ENCODE measurements around the gene PLA2G4B.

The PLA2G4B gene

DNA sequence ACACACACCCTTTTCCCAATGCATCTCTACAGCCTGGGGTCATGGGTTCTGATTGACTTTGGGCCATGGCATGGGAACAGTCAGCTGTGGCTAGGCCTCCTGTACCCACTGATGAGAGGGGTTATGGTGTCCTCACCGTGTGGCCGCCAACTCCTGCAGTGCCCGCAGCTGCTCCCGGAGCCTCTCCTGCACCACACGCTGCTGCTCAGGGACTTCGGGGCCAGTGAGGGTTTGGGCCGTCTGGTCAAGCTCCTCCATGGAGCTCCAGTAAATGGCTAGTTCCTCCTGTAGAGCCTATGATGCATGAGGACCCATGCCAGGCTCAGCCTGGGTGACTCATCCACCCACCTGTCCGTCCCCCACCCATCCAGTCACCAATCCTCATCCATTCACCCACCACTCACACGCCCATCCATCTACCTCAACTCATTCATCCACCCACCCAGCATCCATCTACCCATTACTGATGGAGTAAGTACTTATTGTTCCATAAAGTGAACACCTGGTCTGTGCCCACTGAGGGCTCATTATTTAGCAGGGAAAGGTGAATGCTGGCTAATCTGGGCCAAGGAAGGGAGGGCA lies 33.6 kb downstream of the PLA2G4B start:
- DNase-seq = no peak

DNA sequence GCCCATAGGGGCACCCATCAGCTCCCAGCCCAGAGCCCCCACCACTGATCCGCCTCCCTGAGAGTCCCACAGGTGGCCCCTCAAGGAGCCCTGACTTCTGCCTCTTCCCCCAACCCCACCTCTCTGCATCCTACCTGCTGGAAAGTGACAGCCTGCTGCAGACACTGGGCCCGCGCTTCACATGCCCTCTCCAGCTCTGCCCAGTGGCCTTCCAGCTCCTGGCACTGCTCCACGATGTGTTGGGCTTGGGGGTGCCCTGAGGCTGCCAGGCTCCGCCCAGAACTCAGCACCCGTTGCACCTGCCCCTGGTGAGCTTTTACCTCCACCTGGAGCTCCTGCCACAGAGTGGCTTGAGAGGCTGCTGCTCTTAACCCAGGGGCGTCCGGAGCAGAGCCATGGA lies 35.1 kb downstream of the PLA2G4B start:
- no peak for DNase-seq

DNA sequence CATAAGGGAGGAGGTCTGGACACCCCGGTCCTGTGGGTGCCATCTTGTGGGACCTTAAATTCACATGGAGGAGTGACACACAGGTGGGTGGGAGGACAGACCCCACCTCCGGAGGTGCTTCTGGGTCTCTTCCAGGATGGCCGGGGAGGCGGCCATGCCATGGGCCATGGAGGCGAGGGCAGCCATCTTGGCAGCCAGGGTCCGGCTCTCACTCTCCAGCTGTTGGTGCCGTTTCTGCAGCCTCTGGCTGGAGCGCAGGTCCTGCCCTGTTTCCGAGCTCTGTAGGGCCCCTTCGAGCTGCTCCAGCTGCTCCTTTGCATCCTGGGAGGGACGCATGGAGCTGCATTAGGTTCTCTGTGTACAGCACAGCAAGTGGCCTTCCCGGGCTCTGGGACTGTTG lies 36.1 kb downstream of the PLA2G4B start:
- DNase-seq = no peak

DNA sequence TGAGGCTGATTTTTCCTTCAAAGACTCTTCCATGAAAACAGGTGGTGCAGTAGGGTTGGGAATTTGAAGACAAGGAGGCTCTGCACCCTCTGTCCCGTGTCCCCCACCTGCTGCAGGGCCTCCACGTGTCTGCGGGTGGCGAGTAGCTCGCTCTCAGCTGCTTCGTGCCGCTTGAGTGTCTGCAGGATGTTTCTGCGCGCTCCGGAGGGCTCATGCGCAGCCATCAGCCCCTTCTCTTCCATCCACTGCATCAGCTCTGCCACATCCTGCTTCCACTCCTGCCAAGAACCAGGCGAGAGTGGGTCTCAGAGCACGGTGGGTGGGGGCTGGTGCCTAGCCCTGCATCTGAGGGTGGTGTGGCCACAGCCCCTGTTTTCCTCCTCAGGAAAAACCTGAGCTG lies 37.4 kb downstream of the PLA2G4B start:
- no peak for DNase-seq

DNA sequence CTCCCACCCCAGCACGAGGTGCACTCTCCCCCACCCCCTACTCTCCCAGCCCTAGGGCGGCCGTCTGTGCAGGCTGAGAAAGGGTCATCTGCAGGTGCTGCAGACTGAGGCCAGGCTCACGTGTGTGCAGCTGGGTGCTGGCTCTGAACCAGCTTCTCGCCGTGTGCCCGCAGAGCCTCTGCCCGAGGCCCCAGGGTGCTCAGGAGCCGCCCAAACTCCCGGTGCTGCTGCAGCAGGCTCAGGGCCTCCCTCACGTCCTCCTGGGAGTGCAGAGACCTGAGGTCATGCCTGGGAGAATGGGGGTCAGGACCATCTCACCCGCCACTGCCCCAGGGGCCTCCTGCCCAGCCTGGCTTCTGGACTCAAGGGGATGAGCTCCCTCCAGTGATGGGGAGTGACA lies 38.0 kb downstream of the PLA2G4B start:
- no peak for DNase-seq

DNA sequence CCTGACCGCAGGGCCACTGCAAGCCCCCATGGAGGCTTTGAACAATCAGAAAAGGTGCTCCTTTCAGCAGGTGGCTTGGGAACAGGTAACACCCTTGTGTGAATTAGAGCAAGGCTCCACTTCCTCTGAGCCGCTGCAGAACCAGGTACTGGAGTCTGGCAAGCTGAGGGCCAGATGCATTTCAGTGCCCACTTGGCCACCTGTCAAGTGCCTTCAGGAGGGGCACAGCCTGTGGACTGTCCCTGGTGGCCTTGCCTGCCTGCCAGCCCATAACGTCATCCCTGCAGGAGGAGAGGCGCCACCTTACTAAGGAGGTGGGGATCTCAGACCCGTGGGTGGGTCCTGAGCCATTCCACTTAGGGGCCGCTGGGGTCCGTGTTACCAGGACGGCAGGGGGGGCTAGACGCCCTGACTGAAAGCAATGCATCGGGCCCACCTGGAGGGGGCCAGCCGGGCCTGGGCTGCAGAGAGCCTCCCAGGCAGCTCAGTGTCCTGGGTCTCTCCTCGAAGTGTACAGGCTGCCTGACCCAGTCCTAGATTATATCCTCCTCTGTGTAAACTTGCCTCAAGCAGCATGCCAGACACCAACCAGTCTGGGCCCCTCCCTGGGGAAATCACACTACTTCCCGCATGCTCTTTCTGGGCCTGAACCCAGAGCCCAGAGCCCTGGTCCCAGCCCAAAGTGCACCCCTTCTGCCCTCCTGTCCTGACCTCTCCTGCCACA lies 39.1 kb downstream of the PLA2G4B start:
- no peak for DNase-seq

DNA sequence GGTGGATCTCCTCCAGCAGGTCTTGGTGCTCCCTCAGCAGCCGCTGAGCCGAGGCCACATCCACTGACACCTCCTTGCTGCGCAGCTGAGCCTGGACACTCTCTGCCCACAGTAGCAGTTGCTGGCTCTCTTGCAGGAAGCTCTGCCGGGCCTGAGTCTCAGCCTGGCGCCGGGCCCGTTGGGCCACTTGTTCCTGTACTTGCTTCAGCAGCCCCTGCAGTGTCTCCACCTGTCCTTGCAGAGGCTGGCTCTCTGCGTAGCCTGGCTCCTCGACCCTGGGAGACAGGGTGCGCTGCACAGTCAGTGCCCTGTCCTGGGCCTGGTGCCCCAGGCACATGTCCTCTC lies 39.7 kb downstream of the PLA2G4B start:
- no peak for DNase-seq

DNA sequence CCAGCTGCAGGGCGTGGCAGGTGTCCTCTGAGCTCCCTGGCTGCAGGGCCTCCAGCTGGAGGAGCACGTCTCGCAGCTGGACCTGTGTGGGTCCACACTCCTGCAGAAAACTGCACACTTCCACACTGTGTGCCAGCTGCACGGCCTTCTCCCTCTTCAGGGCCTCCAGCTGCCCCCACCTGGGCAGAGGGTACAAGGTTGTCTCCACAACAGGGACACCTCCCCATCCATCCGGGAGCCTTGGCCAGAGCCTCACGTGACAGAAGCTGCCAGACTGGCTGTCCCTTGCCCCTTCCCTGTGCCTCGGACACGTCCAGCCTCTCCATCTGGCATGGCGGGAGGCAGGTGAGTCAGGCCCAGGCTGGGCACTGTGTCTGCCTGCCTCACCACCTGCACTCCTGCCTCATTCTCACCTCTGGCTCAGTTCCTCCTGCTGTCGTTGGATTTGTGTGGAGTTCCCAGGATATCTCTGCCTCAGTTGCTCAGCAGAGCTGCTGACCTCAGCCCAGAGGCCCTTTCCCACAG lies 40.7 kb downstream of the PLA2G4B start:
- no peak for DNase-seq

DNA sequence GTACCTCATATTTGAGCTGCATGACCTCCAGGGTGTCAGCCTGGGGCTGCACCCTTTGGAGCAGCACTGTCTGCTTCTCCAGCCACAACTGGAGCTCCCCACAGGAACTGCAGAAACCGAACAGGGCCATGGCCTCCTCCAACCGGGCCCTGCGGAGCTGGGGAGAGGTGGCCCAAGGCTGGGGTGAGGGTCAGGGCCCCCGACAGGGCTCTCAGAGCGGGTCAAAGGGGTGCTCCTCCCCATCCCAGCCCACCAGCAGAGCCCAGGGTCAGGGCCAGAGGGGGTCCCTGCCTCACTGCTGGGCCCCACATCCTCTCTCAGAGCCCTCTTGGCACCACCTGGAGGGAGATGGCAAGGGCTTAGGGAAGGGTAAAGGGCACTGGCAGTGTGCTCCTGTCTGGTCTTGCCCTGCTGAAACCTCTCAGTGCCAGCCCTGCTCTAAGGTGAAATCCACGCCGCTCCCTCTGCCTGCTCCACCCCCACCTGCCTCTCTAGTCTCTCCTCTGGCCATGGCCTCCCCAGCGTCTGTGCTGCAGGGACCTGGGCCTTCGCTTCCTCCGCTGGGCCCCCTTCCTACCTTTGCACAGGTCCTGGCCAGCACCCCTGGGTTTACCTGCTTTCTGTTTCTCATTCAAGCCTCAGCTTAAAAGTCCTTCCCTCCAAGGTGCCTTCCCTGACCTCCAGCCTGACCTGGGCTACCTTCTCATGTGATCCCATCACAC lies 41.7 kb downstream of the PLA2G4B start:
- no peak for DNase-seq

DNA sequence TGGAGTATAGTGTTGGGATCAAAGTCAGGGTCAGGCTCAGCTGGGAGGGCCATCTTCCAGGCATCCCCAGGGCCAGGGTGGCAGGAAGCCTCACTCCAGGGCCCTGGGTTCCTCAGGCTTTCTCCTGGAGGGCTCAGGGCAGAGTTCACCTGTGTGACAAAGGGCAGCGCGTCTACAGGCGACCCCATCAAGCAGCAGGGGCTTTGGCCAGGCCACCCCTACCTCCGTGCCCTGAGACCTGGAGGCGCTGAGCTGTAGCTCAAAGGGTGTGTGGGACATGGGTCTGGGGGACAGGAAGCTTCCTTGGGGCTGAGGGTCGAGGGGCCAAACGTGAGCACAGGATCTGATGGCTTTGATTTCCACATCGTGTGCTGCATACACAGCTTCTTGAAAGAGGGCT lies 42.4 kb downstream of the PLA2G4B start:
- DNase-seq = no peak

DNA sequence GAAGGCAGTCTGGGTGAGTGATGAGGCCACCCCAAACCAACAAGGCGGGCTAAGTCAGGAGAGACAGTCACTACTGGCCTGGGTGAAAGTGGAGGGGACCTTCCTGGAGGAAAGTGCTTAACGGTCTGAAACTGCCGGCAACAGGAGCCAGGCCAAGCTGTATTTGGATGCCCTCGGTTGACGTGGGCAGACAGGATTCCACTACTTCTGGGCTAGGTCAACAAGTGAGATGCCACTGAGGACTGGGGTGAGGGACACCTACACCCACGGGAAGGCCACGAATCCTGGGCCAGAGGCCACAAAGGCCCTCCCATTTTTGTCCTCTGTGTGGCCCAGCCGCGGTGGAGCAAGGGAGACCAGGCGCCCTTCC lies 42.9 kb downstream of the PLA2G4B start:
- DNase-seq = no peak

DNA sequence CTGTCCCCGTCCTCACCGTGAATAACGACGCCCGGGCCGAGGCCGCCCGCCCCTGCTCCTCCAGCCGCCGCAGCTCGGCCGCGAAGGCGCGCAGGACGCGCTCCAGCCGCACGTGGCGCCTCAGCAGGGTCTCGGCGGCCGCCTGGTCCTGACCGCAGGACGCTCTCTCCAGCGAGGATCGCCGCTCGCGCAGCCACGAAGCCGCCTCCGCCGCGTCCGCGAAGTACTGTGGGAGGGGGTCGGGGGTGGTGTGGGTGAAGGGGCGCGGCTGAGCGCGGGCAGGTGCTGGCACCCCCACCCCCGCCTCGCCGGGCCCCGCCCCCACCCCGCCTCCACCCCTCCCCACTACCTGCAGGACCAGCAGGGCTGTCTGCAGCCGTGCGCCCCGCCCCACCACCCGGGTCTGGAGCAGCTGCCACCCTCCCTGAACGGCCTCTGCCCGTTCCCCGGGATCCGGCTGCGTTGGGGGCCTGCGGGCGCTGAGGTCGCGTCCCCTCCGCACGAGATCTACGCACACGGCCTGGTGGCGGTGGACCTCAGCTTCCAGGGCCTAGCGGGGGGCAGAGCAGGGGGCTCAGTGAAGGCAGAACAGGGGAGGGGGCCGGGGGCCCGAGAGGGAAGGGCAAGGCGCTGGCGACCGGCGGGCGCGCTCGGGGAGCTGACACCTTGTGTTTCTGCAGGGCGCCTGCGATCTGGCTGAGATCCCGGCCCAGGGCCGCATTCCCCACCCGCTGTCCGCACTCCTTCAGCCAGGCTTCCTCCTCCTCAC lies 43.5 kb downstream of the PLA2G4B start:
- DNase-seq = no peak

DNA sequence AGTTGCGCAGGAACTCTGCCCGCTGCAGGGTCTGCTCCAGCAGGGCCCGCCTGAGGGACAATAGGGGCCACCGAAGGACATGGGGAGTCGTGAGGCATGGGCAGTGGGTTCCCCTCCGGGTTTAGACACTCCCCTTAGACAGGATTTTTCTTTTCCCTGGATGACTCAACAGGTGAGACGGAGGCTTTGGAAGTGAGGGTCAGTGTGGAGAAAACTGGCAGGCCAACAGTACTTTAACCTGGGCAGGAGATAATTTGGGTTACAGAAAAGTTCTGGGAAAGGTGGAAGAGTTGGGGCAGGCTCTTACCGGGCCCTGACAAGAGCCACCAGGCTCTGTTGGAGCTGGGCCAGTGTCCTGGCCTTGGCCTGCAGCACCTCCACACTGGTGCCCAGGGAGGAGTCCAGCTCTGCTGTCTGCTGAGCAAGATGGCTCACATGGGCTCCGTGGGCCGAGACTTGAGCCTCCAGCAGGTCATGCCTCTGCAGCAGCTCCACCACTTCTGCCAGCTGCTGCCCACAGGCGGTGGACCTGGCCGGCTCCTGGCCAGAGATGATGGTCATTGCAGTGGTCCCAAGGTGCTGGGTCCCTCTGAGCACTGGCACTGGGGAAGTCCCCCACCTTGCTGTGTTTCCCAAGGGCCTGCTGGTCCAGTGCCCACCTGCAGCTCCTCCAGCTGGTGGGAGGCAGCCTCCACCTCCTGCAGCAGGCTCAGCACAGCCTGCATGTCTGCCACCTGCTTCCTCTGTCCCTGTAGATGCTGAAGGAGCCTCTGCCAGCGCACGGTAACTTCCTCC lies 44.2 kb downstream of the PLA2G4B start:
- DNase-seq = no peak

DNA sequence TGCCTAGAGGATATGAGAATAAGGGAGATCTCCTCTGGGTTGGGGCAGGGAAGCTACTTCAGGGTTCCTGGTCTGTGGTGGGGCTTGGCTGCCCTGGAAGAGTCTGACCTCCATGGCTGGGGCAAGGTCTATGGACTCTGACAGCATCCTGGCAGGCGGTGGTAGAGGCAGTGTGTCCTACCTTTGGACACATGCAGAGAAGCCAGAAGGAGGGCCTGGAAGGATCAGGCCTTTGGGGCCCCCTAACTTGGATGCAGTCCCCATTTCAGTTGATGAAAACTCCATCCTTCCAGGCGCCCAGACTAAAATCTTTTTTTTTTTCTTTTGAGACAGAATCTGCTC lies 44.8 kb downstream of the PLA2G4B start:
- DNase-seq = no peak

DNA sequence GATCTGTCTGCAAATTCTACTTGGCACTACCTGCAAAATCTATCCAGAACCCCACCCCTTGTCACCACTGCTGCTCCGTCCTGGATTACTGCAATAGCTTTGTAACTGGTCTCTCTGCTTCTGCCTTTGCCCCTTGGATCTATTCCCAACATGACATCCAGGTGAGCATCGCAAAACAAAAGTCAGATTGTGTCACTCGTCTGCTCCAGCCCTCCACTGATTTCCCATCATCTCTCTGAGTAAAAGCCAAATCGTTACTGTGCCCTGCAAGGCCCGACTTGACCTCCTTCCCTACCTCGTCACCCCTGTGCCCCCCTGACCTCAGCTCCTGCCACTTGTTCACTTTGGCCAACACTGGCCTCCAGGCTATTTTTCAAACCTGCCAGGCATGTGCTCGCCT lies 45.8 kb downstream of the PLA2G4B start:
- no peak for DNase-seq

DNA sequence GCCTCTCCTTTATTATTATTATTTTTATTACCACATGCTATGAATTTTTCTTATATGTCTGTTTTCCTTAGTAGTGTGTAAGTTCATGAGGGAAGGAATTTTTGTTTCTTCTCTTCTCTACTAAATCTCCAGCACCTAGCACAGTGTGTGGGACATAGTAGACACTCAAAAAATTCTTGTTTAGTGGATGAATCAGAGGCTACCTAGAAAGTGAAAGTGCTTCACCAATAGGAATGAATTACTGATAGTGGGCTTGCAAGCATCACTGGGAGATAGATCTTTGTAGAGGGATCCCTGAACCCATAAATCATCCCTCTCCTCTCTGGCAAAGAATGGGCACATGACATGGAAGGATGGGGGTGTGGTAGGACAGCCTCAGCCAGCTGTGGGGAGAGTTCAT lies 46.7 kb downstream of the PLA2G4B start:
- no peak for DNase-seq

DNA sequence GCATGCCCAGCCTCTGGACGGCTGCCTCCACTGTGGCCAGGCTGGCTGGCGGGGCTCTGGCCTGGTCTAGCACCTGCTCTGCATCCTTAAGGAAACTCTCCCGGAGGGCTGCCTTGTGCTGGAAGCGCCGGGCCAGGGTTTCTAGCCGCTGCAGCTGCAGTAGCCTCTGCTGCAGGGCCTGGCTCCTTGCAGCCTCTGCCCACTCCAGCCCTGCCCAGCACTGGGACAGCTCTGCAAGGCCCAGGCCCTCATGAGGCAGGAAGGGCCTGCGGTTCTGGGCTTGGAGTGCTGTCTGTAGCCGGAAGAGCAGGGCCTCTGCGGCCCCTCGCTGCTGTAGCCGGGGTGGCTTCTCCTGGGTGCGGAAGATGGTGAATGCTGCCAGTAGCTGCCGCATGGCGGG lies 47.2 kb downstream of the PLA2G4B start:
- no peak for DNase-seq

DNA sequence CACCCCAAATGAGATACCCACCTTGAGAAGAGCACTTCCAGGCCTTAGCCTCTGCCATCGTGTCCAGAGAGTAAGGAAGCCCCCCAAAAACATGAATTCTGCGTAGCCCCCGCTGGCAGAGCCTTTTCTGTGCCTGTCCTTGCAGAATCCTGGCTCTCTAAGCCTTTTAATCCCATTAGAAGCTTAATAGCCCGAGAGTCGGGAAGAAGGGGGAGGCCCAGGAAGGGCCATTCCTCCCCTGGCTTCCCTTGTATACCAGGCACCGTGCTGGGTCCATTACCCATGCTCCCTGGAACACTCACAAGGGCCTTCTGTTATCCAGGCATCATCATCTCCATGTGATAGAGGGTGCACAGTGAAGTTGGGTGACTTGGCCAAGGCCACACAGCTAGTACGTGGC lies 48.1 kb downstream of the PLA2G4B start:
- no peak for DNase-seq

DNA sequence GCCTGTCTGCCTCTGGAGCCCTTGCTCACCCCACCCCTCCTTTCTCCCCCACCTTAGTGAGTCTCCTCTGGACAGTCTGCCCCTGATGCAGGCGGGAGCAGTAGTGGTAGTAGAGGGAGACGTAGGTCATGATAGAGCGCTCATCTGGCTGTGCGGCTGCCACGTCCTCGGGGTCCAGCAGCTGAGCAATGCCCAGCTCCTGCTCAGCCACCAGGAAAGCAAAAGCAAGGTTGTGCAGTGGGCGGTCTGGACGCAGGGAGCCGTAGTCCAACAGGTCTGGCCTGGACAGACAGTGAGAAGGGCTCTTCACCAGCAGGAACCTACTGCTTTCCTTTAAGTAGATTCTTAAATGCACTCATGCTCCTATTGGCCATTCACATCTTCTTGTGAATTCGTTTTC lies 48.5 kb downstream of the PLA2G4B start:
- DNase-seq = no peak

DNA sequence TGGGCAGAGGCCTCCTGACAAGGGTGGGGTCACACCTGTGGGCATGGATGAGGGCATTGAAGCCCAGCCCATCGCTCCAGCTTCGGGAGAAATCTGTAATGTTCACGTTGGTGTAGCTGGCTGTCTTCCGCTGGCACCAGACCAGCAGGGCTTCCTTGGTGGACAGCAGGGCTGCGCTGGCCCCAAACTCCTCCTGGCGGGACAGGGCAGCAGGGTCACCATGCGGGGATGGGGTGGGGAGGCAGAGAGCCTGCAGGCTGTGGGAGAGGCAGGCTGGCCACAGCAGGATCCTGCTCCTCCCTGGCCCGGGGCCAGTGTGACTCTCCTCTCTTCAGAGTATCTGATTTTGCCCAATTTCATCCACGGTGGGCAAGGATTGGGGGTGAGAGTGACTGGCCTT lies 49.2 kb downstream of the PLA2G4B start:
- DNase-seq = no peak

DNA sequence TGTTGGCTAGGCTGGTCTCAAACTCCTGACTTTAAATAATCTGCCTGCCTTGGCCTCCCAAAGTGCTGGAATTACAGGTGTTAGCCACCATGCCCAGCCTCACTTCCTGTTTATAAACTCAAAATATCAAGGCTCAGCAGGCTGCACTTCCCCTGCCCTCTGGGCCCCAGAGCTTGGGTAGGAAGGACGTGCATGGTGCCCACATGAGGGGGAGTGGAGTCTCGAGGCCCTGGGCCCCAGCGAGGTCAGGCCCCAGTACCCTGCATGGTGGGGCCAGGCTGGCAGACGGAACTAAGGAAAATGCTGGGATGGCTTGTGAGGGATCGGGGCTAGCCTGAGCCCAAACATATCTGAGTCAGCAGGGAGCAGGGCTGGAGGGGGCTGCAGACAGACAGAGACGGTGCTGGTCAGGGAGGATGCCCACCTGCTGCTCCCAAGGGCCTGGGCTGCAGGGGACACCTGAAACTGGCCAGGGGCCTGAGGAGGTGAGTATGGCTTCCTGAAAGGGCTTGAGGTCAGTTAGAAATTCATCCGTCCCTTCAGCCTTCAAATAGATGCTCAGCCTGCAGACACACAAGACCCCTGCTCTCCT lies 50.1 kb downstream of the PLA2G4B start:
- DNase-seq = no peak

DNA sequence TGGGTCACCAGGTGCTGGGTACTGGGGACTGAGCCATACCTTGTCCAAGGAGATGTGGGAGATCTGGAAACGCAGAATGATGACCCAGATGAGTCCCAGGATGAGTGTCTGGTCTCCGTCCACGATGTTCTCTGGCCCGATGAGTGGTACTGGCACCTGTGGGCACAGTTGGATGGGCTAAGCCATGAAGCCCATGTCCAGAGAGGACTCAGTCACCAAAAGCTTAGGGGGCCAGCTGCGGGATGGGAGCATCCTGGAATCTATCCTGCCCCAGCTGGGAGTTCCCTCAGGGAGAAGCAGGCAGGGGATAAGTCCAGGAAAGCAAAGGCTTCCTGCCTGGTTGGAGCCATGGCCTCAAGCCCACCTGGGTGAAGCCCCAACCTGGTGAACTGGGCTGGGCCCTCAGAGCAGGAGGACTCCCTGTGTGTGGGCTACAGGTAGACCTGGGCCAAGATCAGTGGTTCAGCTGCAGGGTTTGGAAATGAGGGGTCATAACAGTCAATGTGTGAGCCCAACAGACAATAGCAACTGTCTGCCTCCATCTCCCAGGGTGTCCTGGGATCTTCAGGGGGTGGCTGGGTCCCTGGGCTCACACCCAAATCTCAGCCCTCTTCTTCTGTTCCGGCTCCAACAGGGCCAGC lies 51.5 kb downstream of the PLA2G4B start:
- DNase-seq = no peak
